ENCODE data around the gene PCDHGC5. TPM values are rescaled to one million over a fixed set of nuclear protein-coding genes. Genes with fewer than 3 reads are reported as not detected.
A peak's percentile ranks its signal among the peaks of the same experiment; 100 is the strongest.

The PCDHGC5 gene
- total and polyA plus RNA-seq, 2 of the 8 experiments (the other 6 are each of a cell fraction or from before 2014, with no cell fraction given) = 0.41 to 1.1 TPM

DNA sequence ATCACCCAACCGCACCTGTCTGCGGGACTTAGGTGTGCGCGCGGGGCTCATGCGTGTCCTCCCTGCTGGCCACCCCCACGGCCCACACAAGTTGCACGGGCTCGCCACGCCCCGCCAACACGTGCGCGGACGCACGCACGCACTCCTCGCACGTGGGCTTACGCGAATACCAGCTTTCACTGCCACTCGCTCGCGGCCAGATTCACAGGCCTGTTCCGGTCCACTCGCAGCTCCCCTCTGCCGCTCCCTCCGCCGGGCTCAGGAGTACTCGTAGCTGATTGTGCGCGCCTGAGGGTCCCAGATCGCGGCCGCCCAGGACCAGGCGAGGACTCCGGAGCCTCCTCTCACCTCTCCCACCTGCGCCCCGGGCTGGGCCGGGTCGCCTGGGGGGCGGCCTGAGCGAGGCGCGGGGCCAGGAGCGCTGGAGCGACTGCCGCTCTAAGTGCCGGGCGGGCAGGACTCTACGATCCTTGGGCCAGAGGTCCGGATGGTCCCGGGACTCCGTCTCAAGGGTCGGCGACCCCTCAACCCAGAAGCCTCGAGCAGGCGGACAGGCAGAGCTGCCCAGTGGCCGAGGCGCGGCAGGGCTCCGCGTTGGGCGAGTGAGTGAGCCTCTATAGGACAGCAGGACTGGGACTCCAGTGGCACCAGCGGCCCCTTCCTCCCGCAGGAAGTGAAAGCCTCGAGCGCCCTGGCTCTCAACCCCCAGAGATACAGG, 3.4 kb downstream of the PCDHGC5 start (continued):
- TF ChIP-seq MAFK (IDR thresholded peaks at IDR 0.05; ENCODE audit: low read depth, low read length) (no peak), EZH2 (IDR thresholded peaks at IDR 0.05; ENCODE audit: low read depth, low read length, severe bottlenecking) (peak; percentile 68), HDAC2 (IDR thresholded peaks at IDR 0.05; ENCODE audit: borderline replicate concordance in 1 of 2, low read depth in 2 of 2, low read length in 2 of 2) (no peak), SP4 (IDR thresholded peaks at IDR 0.05; ENCODE audit: low read length) (no peak), SIX5 (IDR thresholded peaks at IDR 0.05; ENCODE audit: low read depth, low read length) (no peak), SP2 (IDR thresholded peaks at IDR 0.05; ENCODE audit: low read length) (no peak), RXRA (IDR thresholded peaks at IDR 0.05; ENCODE audit: insufficient read depth, low read depth, low read length) (no peak), RBBP5 (IDR thresholded peaks at IDR 0.05; ENCODE audit: borderline replicate concordance, low read depth, low read length) (peak; percentile 69; the same call in 1 of the 2 replicates), ATF3 (IDR thresholded peaks at IDR 0.05; ENCODE audit: insufficient read depth, low read depth, low read length) (no peak), HDAC6 (IDR thresholded peaks at IDR 0.05; ENCODE audit: low read depth, low read length) (no peak), NRF1 (IDR thresholded peaks at IDR 0.05; ENCODE audit: low read depth, low read length) (no peak), KDM5A (IDR thresholded peaks at IDR 0.05; ENCODE audit: low read length) (no peak), TAF1 (IDR thresholded peaks at IDR 0.05; ENCODE audit: low read depth, low read length) (no peak)
- TF ChIP-seq, protein P1, sequence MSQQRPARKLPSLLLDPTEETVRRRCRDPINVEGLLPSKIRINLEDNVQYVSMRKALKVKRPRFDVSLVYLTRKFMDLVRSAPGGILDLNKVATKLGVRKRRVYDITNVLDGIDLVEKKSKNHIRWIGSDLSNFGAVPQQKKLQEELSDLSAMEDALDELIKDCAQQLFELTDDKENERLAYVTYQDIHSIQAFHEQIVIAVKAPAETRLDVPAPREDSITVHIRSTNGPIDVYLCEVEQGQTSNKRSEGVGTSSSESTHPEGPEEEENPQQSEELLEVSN (IDR thresholded peaks at IDR 0.05) = peak; percentile 71
- TF ChIP-seq, protein P2, sequence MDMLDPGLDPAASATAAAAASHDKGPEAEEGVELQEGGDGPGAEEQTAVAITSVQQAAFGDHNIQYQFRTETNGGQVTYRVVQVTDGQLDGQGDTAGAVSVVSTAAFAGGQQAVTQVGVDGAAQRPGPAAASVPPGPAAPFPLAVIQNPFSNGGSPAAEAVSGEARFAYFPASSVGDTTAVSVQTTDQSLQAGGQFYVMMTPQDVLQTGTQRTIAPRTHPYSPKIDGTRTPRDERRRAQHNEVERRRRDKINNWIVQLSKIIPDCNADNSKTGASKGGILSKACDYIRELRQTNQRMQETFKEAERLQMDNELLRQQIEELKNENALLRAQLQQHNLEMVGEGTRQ (IDR thresholded peaks at IDR 0.05; ENCODE audit: low read length) = no peak

All from H1 (cell line).